ENCODE results near the gene PGM5. TPM values are rescaled to one million over a fixed set of nuclear protein-coding genes. Genes with fewer than 3 reads are reported as not detected.

The PGM5 gene
- total RNA-seq, 2 experiments from 2014 or later: not detected

GRCh38 chr9:68533678-68534077 is 177.3 kb downstream of the PGM5 start:
- no peaks in the 10 kb centered on the region for H3K4me1 ChIP-seq (ENCODE audit: insufficient read depth, low read length, poor library complexity, severe bottlenecking)
- BruUV-seq (replicated peaks): no TSS peak
- no peaks in the 10 kb centered on the region for H3K36me3 ChIP-seq (ENCODE audit: insufficient read depth, low read length)
- CTCF ChIA-PET (ENCODE audit: unreplicated experiment): interaction anchor here (0.5 kb wide), 1 partner anchor 35 kb away, joined by 3 read pairs; no protein-coding TSS in a partner anchor
- no peaks in the 10 kb centered on the region for H4K20me1 ChIP-seq (ENCODE audit: insufficient read depth, low read length)
- H3K9me2 ChIP-seq (ENCODE audit: insufficient read depth, low read length): no peaks in the 10 kb centered on the region
- no peak overlapping the region for H3K4me3 ChIP-seq (ENCODE audit: low read depth, low read length, poor library complexity, severe bottlenecking)
- no peaks in the 10 kb centered on the region for H3K9me3 ChIP-seq (ENCODE audit: low read length)
- POLR2A ChIA-PET: interaction anchor here (0.9 to 1.2 kb wide), 2 partner anchors 27 to 30 kb away, joined by 3 read pairs; no protein-coding TSS in a partner anchor
- no peak for DNase-seq (ENCODE audit: low spot score)
- no peak overlapping the region for H3K4me2 ChIP-seq (ENCODE audit: low read length)
- H2AFZ ChIP-seq (ENCODE audit: low read length): no peak overlapping the region
- H3K79me2 ChIP-seq (ENCODE audit: insufficient read depth, low read depth, low read length): no peaks in the 10 kb centered on the region
- intact Hi-C loops (cut with micrococcal nuclease; ENCODE audit: unreplicated experiment): no loop called here
- TF ChIP-seq EZH2phosphoT487 (IDR thresholded peaks at IDR 0.05; ENCODE audit: borderline replicate concordance, low read depth, low read length): no peak
- TF ChIP-seq CTCF (conservative IDR thresholded peaks at IDR 0.05; ENCODE audit: low read length): no peak
- H3K27ac ChIP-seq (ENCODE audit: low read depth, low read length, poor library complexity, severe bottlenecking): no peak overlapping the region

GRCh38 chr9:68536876-68537615 is 180.6 kb downstream of the PGM5 start:
- no peaks in the 10 kb centered on the region for H3K9me2 ChIP-seq (ENCODE audit: insufficient read depth, low read length)
- no peak for TF ChIP-seq CTCF (conservative IDR thresholded peaks at IDR 0.05; ENCODE audit: low read length)
- no peaks in the 10 kb centered on the region for H4K20me1 ChIP-seq (ENCODE audit: insufficient read depth, low read length)
- no TSS peak for BruUV-seq (replicated peaks)
- H3K79me2 ChIP-seq (ENCODE audit: insufficient read depth, low read depth, low read length): no peaks in the 10 kb centered on the region
- DNase-seq (ENCODE audit: low spot score): no peak
- H3K27ac ChIP-seq (ENCODE audit: low read depth, low read length, poor library complexity, severe bottlenecking): no peak overlapping the region
- H2AFZ ChIP-seq (ENCODE audit: low read length): no peak overlapping the region
- H3K4me2 ChIP-seq (ENCODE audit: low read length): no peak overlapping the region
- H3K36me3 ChIP-seq (ENCODE audit: insufficient read depth, low read length): no peaks in the 10 kb centered on the region
- CTCF ChIA-PET (ENCODE audit: unreplicated experiment): no interaction called here
- intact Hi-C loops (cut with micrococcal nuclease; ENCODE audit: unreplicated experiment): no loop called here
- H3K9me3 ChIP-seq (ENCODE audit: low read length): no peaks in the 10 kb centered on the region
- H3K4me1 ChIP-seq (ENCODE audit: insufficient read depth, low read length, poor library complexity, severe bottlenecking): no peaks in the 10 kb centered on the region
- POLR2A ChIA-PET: interaction anchor here (0.6 to 1.4 kb wide), 2 partner anchors 11 to 707 kb away, joined by 3 to 4 read pairs; no protein-coding TSS in a partner anchor
- H3K4me3 ChIP-seq (ENCODE audit: low read depth, low read length, poor library complexity, severe bottlenecking): no peak overlapping the region

GRCh38 chr9:68537616-68537880 is 181.1 kb downstream of the PGM5 start:
- Histone ChIP-seq H3K4me2 (ENCODE audit: low read length) (no peak overlapping the region), H3K9me3 (ENCODE audit: low read length) (no peaks in the 10 kb centered on the region), H3K36me3 (ENCODE audit: insufficient read depth, low read length) (no peaks in the 10 kb centered on the region), H4K20me1 (ENCODE audit: insufficient read depth, low read length) (no peaks in the 10 kb centered on the region), H3K4me1 (ENCODE audit: insufficient read depth, low read length, poor library complexity, severe bottlenecking) (no peaks in the 10 kb centered on the region), H3K27ac (ENCODE audit: low read depth, low read length, poor library complexity, severe bottlenecking) (no peak overlapping the region), H3K4me3 (ENCODE audit: low read depth, low read length, poor library complexity, severe bottlenecking) (no peak overlapping the region), H2AFZ (ENCODE audit: low read length) (no peak overlapping the region), H3K79me2 (ENCODE audit: insufficient read depth, low read depth, low read length) (no peaks in the 10 kb centered on the region), H3K9me2 (ENCODE audit: insufficient read depth, low read length) (no peaks in the 10 kb centered on the region)
- ChIA-PET POLR2A (interaction anchor here (1.4 kb wide), 1 partner anchor 11 kb away, joined by 3 read pairs; no protein-coding TSS in a partner anchor), CTCF (ENCODE audit: unreplicated experiment) (no interaction called here)
- no peak for TF ChIP-seq CTCF (conservative IDR thresholded peaks at IDR 0.05; ENCODE audit: low read length)
- TF ChIP-seq EZH2phosphoT487 (IDR thresholded peaks at IDR 0.05; ENCODE audit: borderline replicate concordance, low read depth, low read length): no peak
- BruUV-seq (replicated peaks): no TSS peak
- no peak for DNase-seq (ENCODE audit: low spot score)
- intact Hi-C loops (cut with micrococcal nuclease; ENCODE audit: unreplicated experiment): no loop called here
